ENCODE data around the gene FKBP6.
"Not testable (repeated sequence)": the region's sequence is repeated elsewhere in the genome, so short reads cannot be mapped to it uniquely, and the experiment has no call there.

FKBP6 gene

DNA sequence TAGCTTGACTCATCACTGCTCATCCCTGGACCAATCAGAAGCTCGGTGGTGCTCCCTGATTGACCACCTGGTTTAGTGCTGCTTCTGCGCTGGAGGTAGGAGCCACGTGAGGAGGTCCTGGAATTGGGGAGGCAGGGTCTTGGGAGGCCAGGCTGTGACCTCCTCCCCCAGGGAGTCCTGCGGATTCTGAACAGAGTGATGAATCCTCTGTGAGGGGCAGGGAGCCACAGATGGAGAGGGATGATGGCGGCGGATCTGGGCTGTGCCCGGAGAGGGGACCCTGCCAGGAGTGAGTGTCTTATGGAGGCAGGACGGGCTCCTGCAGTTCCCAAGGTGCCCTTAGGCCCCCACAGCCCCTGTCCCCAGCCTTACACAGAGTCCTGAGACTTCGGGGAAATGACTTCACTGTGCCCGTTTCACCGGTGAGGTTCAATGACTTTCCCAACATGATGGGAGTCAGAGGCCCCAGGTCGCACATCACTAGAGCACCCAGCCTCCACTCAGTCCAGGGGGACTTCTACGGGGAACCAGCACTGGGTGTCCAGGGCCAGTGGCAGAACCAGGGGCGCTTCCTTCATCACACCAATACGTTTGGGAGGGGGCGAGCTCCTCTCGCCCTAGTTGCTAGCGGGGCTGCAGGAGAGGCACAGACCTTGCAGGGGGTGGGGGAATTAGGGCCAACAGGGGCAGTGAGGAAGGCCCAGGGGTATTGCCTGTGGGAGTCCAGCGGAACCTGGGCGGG, 48.9 kb downstream of the FKBP6 start:
- no peaks in the 10 kb centered on the region for H3K36me3 ChIP-seq (ENCODE audit: low read length)
- no peaks in the 10 kb centered on the region for H3K9me2 ChIP-seq (replicated peaks; ENCODE audit: insufficient read depth, low read length)
- H3K9ac ChIP-seq (ENCODE audit: low read length) = no peak overlapping the region
- no peaks in the 10 kb centered on the region for H3K27me3 ChIP-seq (ENCODE audit: low read length)
- no peaks in the 10 kb centered on the region for H3K9me3 ChIP-seq (ENCODE audit: insufficient read depth, low read length)
- H4K20me1 ChIP-seq (ENCODE audit: low read depth, low read length) = no peaks in the 10 kb centered on the region
- no peak overlapping the region for H3K4me2 ChIP-seq (ENCODE audit: low read depth, low read length, poor library complexity, severe bottlenecking)
- H2AFZ ChIP-seq (ENCODE audit: low read depth, low read length, severe bottlenecking) = no peak overlapping the region
- no peaks in the 10 kb centered on the region for H3K79me2 ChIP-seq (ENCODE audit: insufficient read depth, low read length)
- no peaks in the 10 kb centered on the region for H3F3A ChIP-seq (ENCODE audit: insufficient read depth)
- no peak overlapping the region for H3K4me3 ChIP-seq (ENCODE audit: insufficient read depth, low read length, poor library complexity, severe bottlenecking)
- TF ChIP-seq EZH2phosphoT487 (conservative IDR thresholded peaks at IDR 0.05; ENCODE audit: low read length) = no peak
- TF ChIP-seq, protein P1, sequence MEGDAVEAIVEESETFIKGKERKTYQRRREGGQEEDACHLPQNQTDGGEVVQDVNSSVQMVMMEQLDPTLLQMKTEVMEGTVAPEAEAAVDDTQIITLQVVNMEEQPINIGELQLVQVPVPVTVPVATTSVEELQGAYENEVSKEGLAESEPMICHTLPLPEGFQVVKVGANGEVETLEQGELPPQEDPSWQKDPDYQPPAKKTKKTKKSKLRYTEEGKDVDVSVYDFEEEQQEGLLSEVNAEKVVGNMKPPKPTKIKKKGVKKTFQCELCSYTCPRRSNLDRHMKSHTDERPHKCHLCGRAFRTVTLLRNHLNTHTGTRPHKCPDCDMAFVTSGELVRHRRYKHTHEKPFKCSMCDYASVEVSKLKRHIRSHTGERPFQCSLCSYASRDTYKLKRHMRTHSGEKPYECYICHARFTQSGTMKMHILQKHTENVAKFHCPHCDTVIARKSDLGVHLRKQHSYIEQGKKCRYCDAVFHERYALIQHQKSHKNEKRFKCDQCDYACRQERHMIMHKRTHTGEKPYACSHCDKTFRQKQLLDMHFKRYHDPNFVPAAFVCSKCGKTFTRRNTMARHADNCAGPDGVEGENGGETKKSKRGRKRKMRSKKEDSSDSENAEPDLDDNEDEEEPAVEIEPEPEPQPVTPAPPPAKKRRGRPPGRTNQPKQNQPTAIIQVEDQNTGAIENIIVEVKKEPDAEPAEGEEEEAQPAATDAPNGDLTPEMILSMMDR (IDR thresholded peaks at IDR 0.05; ENCODE audit: insufficient read depth, low read length, poor library complexity, severe bottlenecking) = no peak
- H3K27ac ChIP-seq (ENCODE audit: low read depth, low read length) = no peak overlapping the region

DNA sequence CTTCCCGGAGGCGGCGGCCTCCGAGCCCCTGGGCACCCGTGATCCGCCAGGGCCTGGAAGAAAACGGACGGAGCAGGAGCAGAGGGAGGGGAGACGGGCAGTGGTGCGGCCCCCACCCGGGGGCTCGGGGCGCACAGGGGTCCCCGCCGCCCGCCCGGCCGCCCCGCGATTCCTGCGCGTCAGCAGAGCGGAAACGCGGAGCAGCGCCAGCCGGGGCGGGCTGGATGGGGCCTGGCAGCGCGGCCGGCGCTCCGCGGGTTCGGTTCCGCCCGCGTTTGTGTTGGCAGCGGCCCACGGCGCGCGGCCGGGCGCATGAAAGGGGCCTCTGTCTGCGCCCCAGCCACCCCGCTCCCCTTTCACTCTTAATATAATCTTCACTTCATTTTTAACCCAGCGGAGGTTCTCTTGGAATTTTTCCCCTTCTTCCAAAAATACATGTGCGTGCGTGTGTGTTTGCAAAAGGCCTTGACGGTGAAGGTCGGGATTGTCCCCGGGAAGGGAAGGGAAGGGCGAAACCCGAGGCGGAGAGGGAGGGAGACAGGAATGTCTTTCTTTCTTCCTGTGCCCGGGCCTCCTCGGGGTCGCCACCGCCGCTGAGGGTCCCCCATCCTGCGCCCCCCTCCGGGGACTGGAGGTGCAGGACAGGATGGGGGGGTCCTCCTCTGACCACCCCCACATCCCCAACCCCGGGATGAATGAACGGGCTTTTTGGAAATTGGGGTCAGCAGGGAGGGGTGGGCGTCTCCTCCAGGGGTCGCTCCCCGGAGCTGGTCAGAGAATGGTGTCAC, 49.6 kb downstream of the FKBP6 start:
- not testable (repeated sequence) for H3K9me2 ChIP-seq (replicated peaks; ENCODE audit: insufficient read depth, low read length); H3K27ac ChIP-seq (ENCODE audit: low read depth, low read length); H3K9me3 ChIP-seq (ENCODE audit: insufficient read depth, low read length); H3K4me3 ChIP-seq (ENCODE audit: insufficient read depth, low read length, poor library complexity, severe bottlenecking); H2AFZ ChIP-seq (ENCODE audit: low read depth, low read length, severe bottlenecking); H4K20me1 ChIP-seq (ENCODE audit: low read depth, low read length); H3K9ac ChIP-seq (ENCODE audit: low read length); H3F3A ChIP-seq (ENCODE audit: insufficient read depth); H3K27me3 ChIP-seq (ENCODE audit: low read length); H3K4me2 ChIP-seq (ENCODE audit: low read depth, low read length, poor library complexity, severe bottlenecking); H3K36me3 ChIP-seq (ENCODE audit: low read length); H3K79me2 ChIP-seq (ENCODE audit: insufficient read depth, low read length)

DNA sequence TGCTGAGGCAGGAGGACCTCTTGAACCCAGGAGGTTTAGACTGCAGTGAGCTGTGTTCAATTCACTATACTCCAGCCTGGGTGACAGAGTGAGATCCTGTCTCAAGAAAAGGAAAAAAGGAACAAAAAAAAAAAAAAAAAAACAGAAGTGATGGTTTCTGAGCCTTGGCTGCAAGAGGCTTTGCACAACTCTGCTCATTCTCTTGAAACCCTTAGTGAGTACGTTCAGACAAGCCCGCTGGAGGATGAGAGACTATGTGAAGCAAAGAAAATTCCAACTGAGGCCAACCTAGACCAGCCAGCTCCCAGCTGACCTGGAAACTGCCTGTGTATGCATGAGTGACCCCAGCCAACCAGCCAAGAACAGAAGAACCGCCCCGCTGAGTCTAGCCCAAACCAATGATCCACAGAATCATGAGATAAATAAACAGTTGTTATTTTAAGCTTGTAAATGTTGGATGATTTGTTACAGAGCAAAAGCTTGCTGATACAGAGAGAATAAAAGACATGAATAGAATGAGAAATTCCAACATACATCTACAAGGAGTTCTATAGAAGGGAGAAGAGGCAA, 55.1 kb downstream of the FKBP6 start:
- Histone ChIP-seq H3K4me2 (ENCODE audit: low read depth, low read length, poor library complexity, severe bottlenecking) (no peak overlapping the region), H3K27ac (ENCODE audit: low read depth, low read length) (no peak overlapping the region), H3K4me3 (ENCODE audit: insufficient read depth, low read length, poor library complexity, severe bottlenecking) (no peak overlapping the region), H3K9me2 (replicated peaks; ENCODE audit: insufficient read depth, low read length) (no peaks in the 10 kb centered on the region), H3K79me2 (ENCODE audit: insufficient read depth, low read length) (no peaks in the 10 kb centered on the region), H3K9me3 (ENCODE audit: insufficient read depth, low read length) (peaks cover 13% of the 10 kb centered on the region; the same call in 1 of the 2 replicates), H3K27me3 (ENCODE audit: low read length) (no peaks in the 10 kb centered on the region), H2AFZ (ENCODE audit: low read depth, low read length, severe bottlenecking) (no peak overlapping the region), H4K20me1 (ENCODE audit: low read depth, low read length) (no peaks in the 10 kb centered on the region), H3K36me3 (ENCODE audit: low read length) (no peaks in the 10 kb centered on the region), H3K9ac (ENCODE audit: low read length) (no peak overlapping the region), H3F3A (ENCODE audit: insufficient read depth) (no peaks in the 10 kb centered on the region)
- TF ChIP-seq, protein P1 (IDR thresholded peaks at IDR 0.05; ENCODE audit: insufficient read depth, low read length, poor library complexity, severe bottlenecking) = no peak

Data from SU-DHL-6 (cell line).